GF-D8 (cell line): ENCODE data around the gene MYL9.
"Not testable (repeated sequence)": the region's sequence is repeated elsewhere in the genome, so short reads cannot be mapped to it uniquely, and the experiment has no call there.

Source experiments
- DNase-seq: peaks from one replicate; lab custom pipeline; 2025; lab: John Stamatoyannopoulos, UW

Gene MYL9

GRCh38 chr20:36549942-36550789 is 8.8 kb downstream of the MYL9 start:
- no peak for DNase-seq

GRCh38 chr20:36550790-36551299 is 9.5 kb downstream of the MYL9 start:
- DNase-seq, result no peak

GRCh38 chr20:36555248-36555647 is 13.9 kb downstream of the MYL9 start:
- no peak for DNase-seq

- no peak for DNase-seq
These were observed 21.4 kb downstream of the MYL9 start for GRCh38 chr20:36562724-36563123.

GRCh38 chr20:36563374-36563773 is 22.1 kb downstream of the MYL9 start:
- DNase-seq, result no peak

GRCh38 chr20:36564078-36564725 is 22.9 kb downstream of the MYL9 start:
- not testable (repeated sequence) for DNase-seq

GRCh38 chr20:36564726-36565121 is 23.4 kb downstream of the MYL9 start:
- DNase-seq, result not testable (repeated sequence)

- DNase-seq, result no peak
These were observed 24.2 kb downstream of the MYL9 start for GRCh38 chr20:36565520-36565919.

- no peak for DNase-seq
These were observed 28.6 kb downstream of the MYL9 start for GRCh38 chr20:36569847-36570429.

- DNase-seq, result no peak
These were observed 30.5 kb downstream of the MYL9 start for GRCh38 chr20:36571564-36572504.

GRCh38 chr20:36572701-36573102 is 31.4 kb downstream of the MYL9 start:
- DNase-seq, result no peak

GRCh38 chr20:36573103-36573797 is 31.9 kb downstream of the MYL9 start, which contains the start of gene TGIF2:
Gene TGIF2, plus strand, starts transcription at chr20:36573597. Its CDS starts 5,178 bp downstream, at chr20:36578775.
- peak; percentile 78 for DNase-seq

- DNase-seq, result no peak
These were observed 32.6 kb downstream of the MYL9 start for GRCh38 chr20:36573798-36574365.

- DNase-seq, result peak; percentile 26
These were observed 33.2 kb downstream of the MYL9 start for GRCh38 chr20:36574366-36575135.

GRCh38 chr20:36576081-36576445 is 34.7 kb downstream of the MYL9 start:
- no peak for DNase-seq

GRCh38 chr20:36578356-36579041 is 37.2 kb downstream of the MYL9 start:
- no peak for DNase-seq

GRCh38 chr20:36579996-36580545 is 38.8 kb downstream of the MYL9 start:
- no peak for DNase-seq

GRCh38 chr20:36582322-36582721 is 41.0 kb downstream of the MYL9 start:
- DNase-seq, result no peak

- DNase-seq, result no peak
These were observed 41.5 kb downstream of the MYL9 start for GRCh38 chr20:36582821-36583220.
